ENCODE measurements around the gene TP53BP2.

GRCh38 chr1:223742856-223743517 lies 102.8 kb downstream of the TP53BP2 start:
- TF ChIP-seq CTCF (IDR thresholded peaks at IDR 0.05; ENCODE audit: extremely low read depth in 1 of 2, insufficient read depth in 1 of 2, low read depth in 1 of 2, low read length in 2 of 2) (no peak), POLR2A (IDR thresholded peaks at IDR 0.05; ENCODE audit: low read depth, low read length) (no peak)
